Thyroid gland (tissue), 4 donors: ENCODE measurements around the gene SPTBN1. TPM values are rescaled to one million over a fixed set of nuclear protein-coding genes. Genes with fewer than 3 reads are reported as not detected.

ENCODE experiments used
- DNase-seq, 2 donors: peaks; one replicate each; pipeline ENCODE4 v3.0.0-alpha.2; 2019
- H3K27ac ChIP-seq, 3 donors: fragments of 200-600 bp; sonication (generic); 1 replicate in 2 of 3; 2 replicates in 1 of 3; pipeline ENCODE4 v1.5.1; 2016 to 2019; ENCODE audit warnings: mild to moderate bottlenecking in 1 of 3, moderate library complexity in 1 of 3
- H3K27me3 ChIP-seq: fragments of 200-600 bp; sonication (generic); one replicate; pipeline ENCODE4 v1.5.1; 2019
- H3K36me3 ChIP-seq, 2 donors: fragments of 200-600 bp; sonication (generic); one replicate each; pipeline ENCODE4 v1.5.1; 2016 to 2019
- H3K4me1 ChIP-seq, 2 donors: fragments of 200-600 bp; sonication (generic); one replicate each; pipeline ENCODE4 v1.5.1; 2017 to 2019
- H3K4me3 ChIP-seq, 3 donors: fragments of 200-600 bp; sonication (generic); replicated peaks in 1 of 3; 1 replicate in 2 of 3; 2 replicates in 1 of 3; pipeline ENCODE4 v1.5.1; 2016; ENCODE audit warnings: mild to moderate bottlenecking in 1 of 3
- H3K9me3 ChIP-seq: fragments of 200-600 bp; sonication (generic); one replicate; pipeline ENCODE4 v1.5.1; 2017
- CTCF ChIP-seq, 6 experiments: fragments of 200-600 bp in 3 of 6; fragments of 450-650 bp in 3 of 6; sonication (generic) in 3 of 6; IDR thresholded peaks; one replicate each; pipeline ENCODE4 v1.5.1; 2016 to 2019; ENCODE audit warnings: antibody characterized with exemption in 6 of 6, mild to moderate bottlenecking in 2 of 6, inconsistent platforms in 1 of 6, moderate library complexity in 1 of 6
- POLR2A ChIP-seq, 2 donors: fragments of 450-650 bp; IDR thresholded peaks; one replicate each; pipeline ENCODE4 v1.6.1; 2017; ENCODE audit warnings: antibody characterized with exemption in 2 of 2, mild to moderate bottlenecking in 2 of 2, moderate library complexity in 1 of 2
- WGBS, 2 donors: methylation state at CpG; one replicate each; pipeline ENCODE4 v1.1.5; 2017; 5-methylcytosine and 5-hydroxymethylcytosine counted together
- intact Hi-C: fragments of 100-400 bp; cut with DNase I; formaldehyde crosslinking; loops from one replicate; pipeline ENCODE4 v1.15.1; 2023
- total RNA-seq, 4 donors: library from RNA; depleted of rRNA; stranded (reverse); fragments of >200 nt; gene quantifications; one replicate each; pipeline ENCODE4 v1.2.3, GENCODE V29; 2016

Gene SPTBN1
- total RNA-seq, 4 donors from 2014 or later: 381 to 513 (median 419) TPM

- Histone ChIP-seq H3K27ac (peak overlapping the region; percentile 46 to 74 (median 74)), H3K4me3 (no peak overlapping the region), H3K36me3 (no peaks in the 10 kb centered on the region), H3K4me1 (peaks cover 49 to 70% of the 10 kb centered on the region in 2 donors), H3K9me3 (no peaks in the 10 kb centered on the region), H3K27me3 (no peaks in the 10 kb centered on the region)
- no peak for TF ChIP-seq CTCF (IDR thresholded peaks at IDR 0.05)
- TF ChIP-seq POLR2A (IDR thresholded peaks at IDR 0.05): no peak
- no peak for DNase-seq
- intact Hi-C loops: no loop called here
- 3 to 6% methylated on average over 4 of the region's 4 CpGs for WGBS, 2 donors
These were observed 116.1 kb downstream of the SPTBN1 start for GRCh38 chr2:54572262-54572635.

GRCh38 chr2:54572636-54573536 is 116.8 kb downstream of the SPTBN1 start:
- intact Hi-C loops: no loop called here
- 65 to 67% methylated on average over 9 of the region's 9 CpGs for WGBS, 2 donors
- no peak for DNase-seq
- TF ChIP-seq CTCF (IDR thresholded peaks at IDR 0.05) (no peak), POLR2A (IDR thresholded peaks at IDR 0.05) (no peak)
- H3K4me3 ChIP-seq: no peak overlapping the region
- H3K4me1 ChIP-seq: peaks cover 52 to 76% of the 10 kb centered on the region in 2 donors
- no peaks in the 10 kb centered on the region for H3K36me3 ChIP-seq
- H3K9me3 ChIP-seq: no peaks in the 10 kb centered on the region
- H3K27ac ChIP-seq: peak overlapping the region; percentile 46 to 74 (median 74)
- H3K27me3 ChIP-seq: no peaks in the 10 kb centered on the region

GRCh38 chr2:54573537-54573919 is 117.4 kb downstream of the SPTBN1 start:
- TF ChIP-seq POLR2A (IDR thresholded peaks at IDR 0.05) (no peak), CTCF (IDR thresholded peaks at IDR 0.05) (no peak)
- no peak overlapping the region for H3K4me3 ChIP-seq
- no peaks in the 10 kb centered on the region for H3K36me3 ChIP-seq
- H3K9me3 ChIP-seq: no peaks in the 10 kb centered on the region
- peaks cover 52 to 82% of the 10 kb centered on the region in 2 donors for H3K4me1 ChIP-seq
- intact Hi-C loops: no loop called here
- 75 to 81% methylated on average over 5 of the region's 5 CpGs for WGBS, 2 donors
- H3K27ac ChIP-seq: peak overlapping the region in 2 of 3 donors; percentile 74
- H3K27me3 ChIP-seq: no peaks in the 10 kb centered on the region
- DNase-seq: no peak

GRCh38 chr2:54574107-54574859 is 118.2 kb downstream of the SPTBN1 start:
- Histone ChIP-seq H3K36me3 (no peaks in the 10 kb centered on the region), H3K27ac (peak overlapping the region in 1 of 3 donors; percentile 74), H3K4me3 (no peak overlapping the region), H3K9me3 (no peaks in the 10 kb centered on the region), H3K27me3 (no peaks in the 10 kb centered on the region), H3K4me1 (peaks cover 46 to 81% of the 10 kb centered on the region in 2 donors)
- TF ChIP-seq CTCF (IDR thresholded peaks at IDR 0.05) (no peak), POLR2A (IDR thresholded peaks at IDR 0.05) (no peak)
- WGBS, 2 donors: 61 to 75% methylated on average over 8 to 9 of the region's 9 CpGs
- DNase-seq: peak in 1 of 2 donors; percentile 30
- intact Hi-C loops: no loop called here
